Fibroblast of gingiva (primary cell): ENCODE measurements around the gene TMEM184B.

Source experiments
- DNase-seq: peaks from one replicate; pipeline ENCODE4 v3.0.0-alpha.2; 2011; ENCODE audit warnings: low read depth

The TMEM184B gene

DNA sequence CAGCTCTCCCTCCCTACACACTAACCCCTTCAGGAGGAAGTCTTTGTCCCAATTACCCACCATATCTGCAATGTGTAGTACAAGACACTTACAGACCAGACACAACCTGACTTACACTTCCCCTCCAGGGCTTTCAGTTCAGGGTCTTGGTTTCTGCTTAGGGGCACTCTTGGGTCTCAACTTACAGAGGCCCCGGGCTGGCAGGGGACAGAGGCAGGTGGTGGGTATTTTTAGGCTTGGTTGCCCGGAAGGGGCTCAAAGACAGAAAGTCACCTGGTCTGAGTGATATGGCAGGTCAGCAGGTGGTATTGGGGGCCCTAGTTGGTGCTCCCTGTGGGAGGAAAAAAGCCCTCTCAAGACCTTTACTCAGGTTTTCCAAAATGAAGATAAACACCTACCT, 3.4 kb upstream of the TMEM184B start:
- DNase-seq, result no peak

DNA sequence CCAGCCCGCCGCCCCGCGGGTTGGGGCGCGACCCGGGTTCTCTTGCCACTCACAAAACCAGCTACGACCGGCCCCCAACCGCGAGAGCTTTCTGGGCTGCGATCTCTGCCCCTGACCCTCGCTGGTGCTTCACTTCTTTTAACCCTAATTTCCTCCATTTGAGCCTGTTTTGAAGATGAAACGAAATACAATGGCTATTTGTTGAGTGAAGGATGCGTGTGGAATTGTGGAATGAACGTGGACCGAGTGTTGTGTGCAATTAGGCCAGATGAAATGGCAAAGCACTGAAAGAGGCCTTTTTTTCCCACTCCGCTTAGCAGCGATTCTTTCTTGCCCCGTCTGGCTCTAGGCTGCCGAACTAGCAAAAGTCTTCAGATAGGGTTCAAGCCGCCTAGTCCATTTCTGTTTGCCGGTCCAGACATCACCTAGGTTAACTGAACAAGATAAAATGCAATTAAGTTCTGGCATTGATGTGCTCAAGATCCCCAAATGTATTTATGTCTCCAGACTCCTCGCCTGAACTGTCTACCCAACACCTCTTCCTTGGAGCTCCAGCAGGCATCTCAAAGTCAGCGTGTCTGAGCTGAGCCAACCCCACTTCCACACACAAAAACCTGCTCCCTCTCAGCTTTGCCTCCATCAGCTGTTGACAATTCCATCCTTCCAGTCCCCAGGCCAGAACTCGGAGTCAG, 471 bp upstream of the TMEM184B start:
- no peak for DNase-seq

DNA sequence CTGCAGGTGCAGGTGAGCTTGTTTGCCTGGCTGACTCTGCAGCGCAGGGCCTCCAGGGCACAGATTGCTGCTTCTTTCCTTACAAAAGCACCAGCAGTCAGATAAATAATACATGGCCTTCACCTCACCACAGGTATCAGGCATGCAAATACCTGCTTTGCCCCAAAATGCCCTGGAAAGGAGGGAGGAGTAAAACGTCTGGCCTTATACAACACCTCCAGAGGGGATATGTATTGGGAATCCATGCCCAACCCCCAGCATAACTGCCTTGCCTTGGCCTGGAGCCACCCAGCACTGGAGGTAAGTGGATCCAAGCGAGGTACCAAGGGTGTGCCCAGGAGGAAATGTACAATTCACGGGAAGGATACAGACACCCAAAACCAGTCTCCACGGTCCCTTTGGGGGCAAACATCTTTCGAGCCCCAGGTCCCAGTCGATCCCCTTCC, 860 bp downstream of the TMEM184B start:
- no peak for DNase-seq

DNA sequence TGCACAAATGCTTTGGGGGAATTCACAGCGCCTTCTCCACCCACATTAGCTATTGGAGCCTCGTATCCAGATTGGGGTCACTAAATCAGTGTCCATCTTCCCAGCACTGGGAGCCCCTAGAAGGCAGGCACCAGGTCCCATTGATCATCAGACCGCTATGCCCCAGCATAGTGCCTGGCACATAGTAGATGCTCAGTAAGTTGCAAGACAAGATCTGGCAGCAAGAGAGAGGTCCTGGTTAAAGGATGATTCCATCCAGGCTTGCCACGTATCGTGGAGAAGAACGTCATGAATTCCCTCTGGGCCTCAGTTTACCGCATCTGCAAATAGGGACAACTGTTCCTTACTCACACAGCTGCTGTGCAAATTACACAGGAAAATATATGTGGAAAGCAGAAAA, 1.7 kb downstream of the TMEM184B start:
- DNase-seq, result no peak

DNA sequence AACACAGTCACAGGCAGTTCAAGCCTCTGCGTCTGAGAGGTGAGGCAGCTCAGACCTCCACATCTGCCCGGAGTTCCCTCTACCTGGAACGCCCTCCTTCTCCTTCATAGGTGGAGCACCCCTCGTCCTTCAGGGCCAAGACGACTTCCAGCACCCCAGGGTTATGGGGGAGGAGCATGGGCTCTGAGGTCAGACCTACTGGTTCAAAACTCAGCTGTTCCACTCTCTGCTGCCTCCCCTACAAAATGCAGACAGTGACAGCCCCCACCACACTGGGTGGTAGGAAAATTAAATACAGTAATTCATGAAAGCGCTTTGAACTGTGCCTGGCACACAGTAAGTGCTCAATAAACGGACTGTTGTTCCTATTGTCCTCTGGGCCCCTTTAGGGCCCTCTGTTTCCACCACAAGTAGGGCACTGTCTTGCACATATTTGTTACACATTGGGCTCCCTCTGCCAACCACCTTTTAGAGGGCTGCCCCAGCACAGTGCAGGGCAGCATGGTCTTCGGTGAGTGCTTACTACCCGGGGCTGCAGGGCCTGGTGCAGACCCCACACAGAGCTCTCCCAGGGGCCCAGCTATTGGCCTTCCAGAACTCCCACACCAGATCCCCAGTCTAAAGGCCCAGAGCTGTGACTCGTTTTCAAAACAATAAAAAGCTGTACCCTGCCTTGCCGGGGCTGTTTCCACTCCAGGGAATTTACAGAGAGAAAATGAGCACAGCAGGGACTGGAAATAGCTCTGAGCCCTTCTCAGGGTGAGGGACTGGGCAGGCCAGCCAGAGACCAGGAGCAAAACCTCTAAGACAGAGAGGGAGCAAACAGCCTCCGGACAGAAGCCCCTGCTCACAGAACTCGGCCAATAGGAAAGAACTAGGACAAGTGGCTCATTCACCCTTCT, 2.5 kb downstream of the TMEM184B start:
- DNase-seq, result no peak

- no peak for DNase-seq
Observed at GRCh38 chr22:38269466-38269865, 3.3 kb downstream of the TMEM184B start.

DNA sequence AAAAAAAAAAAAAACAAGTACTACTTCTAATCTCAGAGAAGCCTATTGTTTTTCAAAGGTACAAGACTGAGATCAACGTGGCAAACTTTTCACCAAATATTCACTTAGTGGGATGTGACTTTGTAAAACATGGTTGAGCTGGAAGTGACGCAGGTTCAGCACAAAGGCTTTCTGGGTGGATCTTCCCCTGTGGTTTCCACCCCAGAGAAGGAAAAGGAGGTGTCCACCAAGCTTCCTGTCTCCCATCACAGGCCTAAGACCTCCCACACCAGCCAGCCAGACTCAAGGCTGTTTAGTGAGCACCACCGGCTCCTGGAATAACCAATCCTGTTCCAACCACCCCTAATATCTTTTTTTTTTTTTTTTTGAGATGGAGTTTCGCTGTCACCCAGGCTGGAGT, 5.7 kb downstream of the TMEM184B start:
- DNase-seq, result no peak

- no peak for DNase-seq
Observed at GRCh38 chr22:38266120-38266519, 6.7 kb downstream of the TMEM184B start.

- no peak for DNase-seq
Observed at GRCh38 chr22:38264322-38264843, 8.4 kb downstream of the TMEM184B start.

DNA sequence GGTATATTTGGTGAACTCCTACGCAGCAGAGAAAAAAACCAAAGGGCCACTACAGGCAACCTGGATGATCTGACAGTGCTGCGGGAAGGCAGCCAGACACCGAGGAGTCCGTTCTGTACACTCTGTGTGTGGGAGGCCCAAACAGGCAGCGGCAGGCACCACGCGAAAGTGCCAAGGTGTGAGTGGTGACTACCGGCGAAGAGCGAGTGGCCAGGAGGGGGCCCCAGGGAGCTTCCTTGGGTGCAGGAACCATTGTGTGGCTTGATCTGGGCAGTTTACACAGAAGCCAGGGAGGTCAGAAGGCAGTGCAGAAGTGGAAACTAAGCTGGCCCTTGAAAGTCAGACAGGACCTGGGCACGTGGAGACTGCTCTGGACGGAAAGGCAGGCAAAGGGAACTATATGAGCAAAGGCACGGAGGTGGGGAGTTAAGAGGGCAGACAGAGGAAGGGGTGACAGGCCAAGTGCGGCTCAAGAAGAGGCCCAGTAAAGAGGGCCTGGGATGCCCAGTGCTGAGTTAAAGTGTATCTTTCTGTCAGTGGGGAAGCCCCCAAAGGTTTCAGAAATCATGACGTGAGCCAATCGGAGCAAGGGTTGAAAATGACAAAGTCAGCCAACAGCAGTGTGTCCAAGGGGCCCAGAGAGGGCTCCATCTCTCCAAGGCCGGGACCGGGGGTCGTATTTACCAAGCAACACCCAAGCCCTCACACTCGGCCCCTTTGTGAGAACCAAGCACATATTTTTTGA, 10.6 kb downstream of the TMEM184B start:
- no peak for DNase-seq

GRCh38 chr22:38260761-38261681, 11.8 kb downstream of the TMEM184B start:
- DNase-seq, result no peak

GRCh38 chr22:38259370-38259769, 13.4 kb downstream of the TMEM184B start:
- DNase-seq, result no peak

- DNase-seq, result no peak
Observed at GRCh38 chr22:38258895-38259294, 13.9 kb downstream of the TMEM184B start.

DNA sequence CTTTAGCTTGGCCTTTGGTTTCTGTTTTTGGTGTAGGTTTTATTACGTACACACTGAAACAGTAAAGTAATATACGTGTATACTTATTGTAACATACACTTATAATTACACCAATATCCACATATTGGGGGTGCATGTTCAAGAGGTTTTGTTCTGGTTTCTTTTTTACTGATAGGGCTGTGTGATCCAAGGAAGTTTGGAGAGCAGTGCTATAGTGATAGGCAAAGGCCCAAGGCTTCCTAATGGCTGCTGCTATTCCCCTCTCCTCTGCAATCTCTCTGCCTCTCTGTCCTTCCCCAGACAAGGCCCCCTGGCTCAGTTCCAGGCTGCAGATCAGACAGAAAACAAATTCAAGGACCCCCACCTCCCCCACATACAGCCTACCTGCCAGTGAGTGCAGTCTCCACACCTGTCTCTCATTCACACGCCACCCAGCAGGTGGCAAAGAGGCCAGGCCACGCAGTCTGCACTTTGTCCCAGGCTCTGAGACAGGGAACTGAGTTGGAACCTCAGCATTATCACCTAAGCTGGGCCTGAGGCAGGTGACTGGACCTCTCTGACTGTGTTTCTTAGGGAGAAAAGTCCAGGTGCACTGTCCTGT, 15.1 kb downstream of the TMEM184B start:
- no peak for DNase-seq

DNA sequence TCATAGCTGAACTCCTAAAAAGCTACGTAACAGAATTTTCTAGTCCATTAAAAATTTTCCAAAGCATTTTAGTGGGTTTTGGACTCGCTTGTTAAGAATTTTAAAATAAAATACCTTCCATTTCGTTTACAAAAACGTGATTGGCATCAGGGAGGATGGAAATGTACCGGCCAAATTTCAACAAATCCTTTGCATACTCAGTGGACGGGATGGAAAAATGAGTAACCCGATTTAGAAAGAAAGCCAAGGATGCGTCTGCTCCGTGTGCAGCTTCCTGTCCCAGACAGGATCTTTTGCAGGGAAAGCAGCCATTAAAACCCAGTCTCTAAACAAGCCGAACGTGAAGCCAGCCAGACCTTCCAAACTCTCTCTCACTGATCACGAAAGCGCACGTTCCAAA, 15.6 kb downstream of the TMEM184B start:
- DNase-seq, result peak; percentile 77

GRCh38 chr22:38255697-38256096, 17.1 kb downstream of the TMEM184B start:
- no peak for DNase-seq

GRCh38 chr22:38251341-38251692, 21.5 kb downstream of the TMEM184B start:
- no peak for DNase-seq

DNA sequence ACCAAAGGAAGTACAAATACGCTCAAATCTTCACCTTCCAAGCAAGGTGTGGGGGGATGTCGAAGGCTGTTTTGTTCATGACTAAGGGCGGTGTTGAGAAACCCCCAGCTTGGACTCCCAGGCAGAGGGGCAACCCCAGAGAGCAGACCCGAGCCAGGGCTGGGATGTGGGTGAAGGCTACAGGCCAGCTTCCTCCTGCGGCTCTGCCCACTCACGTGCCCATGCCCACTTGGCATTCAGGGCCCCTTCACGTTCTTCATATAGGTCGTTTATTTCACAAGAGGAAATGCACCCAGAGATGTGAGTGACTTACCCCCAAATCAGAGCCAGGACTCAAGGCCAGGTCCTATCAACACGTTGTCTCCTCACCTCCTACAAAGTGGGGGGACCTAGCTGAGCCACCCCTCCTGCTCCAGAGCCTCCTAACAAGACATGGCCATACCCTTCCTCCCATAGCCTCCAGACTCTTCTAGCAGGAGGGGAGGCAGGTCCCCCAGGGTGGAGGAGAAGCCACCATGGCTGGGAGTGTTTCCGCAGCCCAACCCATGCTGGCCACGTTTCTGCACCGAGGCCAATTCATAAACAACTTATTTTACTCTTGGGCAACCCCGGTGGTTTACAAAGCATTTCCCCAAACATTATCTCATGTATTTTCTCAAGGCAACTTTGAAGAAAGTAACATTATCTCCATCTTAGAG, 22.0 kb downstream of the TMEM184B start:
- DNase-seq, result peak; percentile 30

- no peak for DNase-seq
Observed at GRCh38 chr22:38249803-38250642, 22.8 kb downstream of the TMEM184B start.
